K562 treated with DMSO at 1 percent for 48 hours (cell line): ENCODE data around the gene DMGDH. TPM values are rescaled to one million over a fixed set of nuclear protein-coding genes. Genes with fewer than 3 reads are reported as not detected.

ENCODE experiments used
- total RNA-seq: library from RNA; unstranded; fragments of 300-600 nt; gene quantifications from 2 replicates; pipeline ENCODE4 v1.2.3, GENCODE V29; 2022; ENCODE audit warnings: low replicate concordance; ENCODE audit errors: extremely low read depth

DMGDH gene
- not detected in 2 replicates for total RNA-seq

DNA sequence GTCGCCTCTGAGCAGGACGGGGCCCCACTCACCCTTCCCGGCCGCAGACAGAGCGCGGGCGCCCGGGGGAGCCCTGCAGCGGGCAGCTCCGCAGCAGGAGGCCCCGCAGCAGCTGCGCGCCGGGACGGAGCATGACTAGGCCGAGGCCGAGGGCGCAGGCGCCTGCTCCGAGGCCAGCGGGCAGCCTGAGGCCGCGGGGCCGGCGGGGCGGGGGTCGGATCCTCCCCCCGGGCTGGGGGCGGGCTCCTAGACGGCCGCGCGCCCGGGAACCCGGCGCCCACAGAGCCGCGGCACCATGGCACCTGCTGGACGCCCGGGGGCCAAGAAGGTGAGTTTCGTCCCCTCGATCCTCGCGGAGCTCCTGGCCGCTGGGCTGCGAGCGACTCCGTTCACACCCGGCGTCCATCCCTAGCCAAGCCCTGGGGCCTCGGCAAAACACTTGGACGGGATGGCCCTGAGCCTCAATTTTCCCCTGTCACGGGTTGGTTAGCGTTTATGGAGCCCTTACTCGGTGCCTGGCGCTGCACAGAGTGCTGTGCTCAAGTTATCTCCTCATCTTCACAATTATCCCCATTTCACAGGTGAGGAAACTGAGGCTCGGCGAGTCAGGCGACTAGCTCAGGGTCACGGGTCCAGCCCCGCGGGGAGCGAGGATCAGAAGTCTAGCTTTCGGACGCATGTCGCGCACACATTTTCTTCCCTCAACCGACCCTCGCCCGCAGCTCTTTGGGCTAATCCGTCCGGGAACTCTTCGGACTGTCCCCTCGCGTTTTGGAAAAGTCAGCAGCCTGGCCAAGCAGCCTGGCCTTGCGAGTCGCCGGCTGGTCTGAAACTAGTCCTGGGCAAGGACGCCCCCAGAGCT lies at the start of gene DMGDH, which contains the start of gene BHMT2:
TSS of gene DMGDH (minus strand) at position 187 of the 862 bp plus-strand sequence. CDS start at position 133, 54 bp downstream.
TSS of gene BHMT2 (plus strand) at position 280 of the 862 bp plus-strand sequence. CDS start at position 296, 16 bp downstream.

GRCh38 chr5:79111387-79111959 lies 42.0 kb upstream of the DMGDH start, which contains the start of gene BHMT:
Gene BHMT, plus strand, starts transcription at chr5:79111809. Its CDS starts 77 bp downstream, at chr5:79111886.

GRCh38 chr5:78985116-78985724 lies 84.3 kb downstream of the DMGDH start, which contains the start of gene ARSB:
Gene ARSB, minus strand, starts transcription at chr5:78985310. Its CDS starts 62 bp downstream, at chr5:78985248.

Other genes starting within 250 kb of the DMGDH start
- gene ARSB, start 84.4 kb downstream of the DMGDH start, total RNA-seq = not detected in 2 replicates
- not detected in 2 replicates for gene BHMT2, start 93 bp upstream of the DMGDH start, total RNA-seq
- not detected in 2 replicates for gene BHMT, start 42.1 kb upstream of the DMGDH start, total RNA-seq
- not detected in 2 replicates for gene JMY, start 166.5 kb upstream of the DMGDH start, total RNA-seq